PC-3 (cell line): ENCODE measurements around the gene HERC3. TPM values are rescaled to one million over a fixed set of nuclear protein-coding genes. Genes with fewer than 3 reads are reported as not detected.

Experiments used
- ATAC-seq: fragments of 200-7000 bp; cut with Tn5 transposase; 2 replicates; pipeline ENCODE4 v1.9.1; 2020; ENCODE audit warnings: mild to moderate bottlenecking, moderate library complexity
- BruUV-seq: library from RNA; stranded (reverse); fragments of 400-500 nt; replicated peaks from 2 replicates; lab custom pipeline; 2021; lab: Mats Ljungman, UMichigan
- CTCF ChIA-PET: fragments of 300-600 bp; sonication (Branson Sonifier 250); formaldehyde crosslinking; loops from one replicate; lab custom pipeline; 2022; ENCODE audit warnings: antibody characterized with exemption; lab: Charles Lee
- POLR2A ChIA-PET: fragments of 300-600 bp; sonication (Branson Sonifier 250); formaldehyde crosslinking; loops from one replicate; lab custom pipeline; 2022; ENCODE audit warnings: antibody characterized with exemption; ENCODE audit not compliant: unreplicated experiment; lab: Charles Lee
- DNase-seq: peaks from one replicate; pipeline ENCODE4 v3.0.0-alpha.2; 2015
- H2AFZ ChIP-seq: fragments of 300-600 bp; sonication (generic); 2 replicates; pipeline ENCODE4 v1.6.0; 2016; ENCODE audit warnings: antibody characterized with exemption, low read length
- H3F3A ChIP-seq: fragments of 300-600 bp; sonication (generic); one replicate; pipeline ENCODE4 v1.6.0; 2017; ENCODE audit warnings: antibody characterized with exemption, low read length, control low read depth, mild to moderate bottlenecking; ENCODE audit not compliant: unreplicated experiment
- H3K27ac ChIP-seq: fragments of 300-600 bp; sonication (generic); 2 replicates; pipeline ENCODE4 v1.5.1; 2016; ENCODE audit warnings: mild to moderate bottlenecking, low read length
- H3K27me3 ChIP-seq: fragments of 300-600 bp; sonication (generic); 2 replicates; pipeline ENCODE4 v1.6.1; 2016; ENCODE audit warnings: low read length, mixed read lengths
- H3K36me3 ChIP-seq: fragments of 300-600 bp; sonication (generic); 2 replicates; pipeline ENCODE4 v1.6.1; 2016; ENCODE audit warnings: low read depth, mixed run types, low read length, mixed read lengths
- H3K4me1 ChIP-seq: fragments of 300-600 bp; sonication (generic); 2 replicates; pipeline ENCODE4 v1.5.1; 2016; ENCODE audit warnings: low read length; ENCODE audit not compliant: insufficient read depth
- H3K4me2 ChIP-seq: fragments of 300-600 bp; sonication (generic); 2 replicates; pipeline ENCODE4 v1.6.0; 2016; ENCODE audit warnings: low read length
- H3K4me3 ChIP-seq: fragments of 300-600 bp; sonication (generic); 2 replicates; pipeline ENCODE4 v1.5.1; 2016; ENCODE audit warnings: mild to moderate bottlenecking, low read length, mixed read lengths
- H3K79me2 ChIP-seq: fragments of 300-600 bp; sonication (generic); 2 replicates; pipeline ENCODE4 v1.6.1; 2017; ENCODE audit warnings: low read length, mixed read lengths
- H3K9ac ChIP-seq: fragments of 300-600 bp; sonication (generic); 2 replicates; pipeline ENCODE4 v1.6.0; 2016; ENCODE audit warnings: mild to moderate bottlenecking, low read length
- H3K9me2 ChIP-seq: fragments of 300-600 bp; sonication (generic); replicated peaks from 2 replicates; pipeline ENCODE4 v1.6.1; 2016; ENCODE audit warnings: mixed run types, low read length, mixed read lengths
- H3K9me3 ChIP-seq: fragments of 300-600 bp; sonication (generic); 2 replicates; pipeline ENCODE4 v1.6.1; 2016; ENCODE audit warnings: low read length, mixed read lengths
- H4K20me1 ChIP-seq: fragments of 300-600 bp; sonication (generic); 2 replicates; pipeline ENCODE4 v1.6.1; 2016; ENCODE audit warnings: low read length, mixed read lengths
- CTCF ChIP-seq: fragments of 300-600 bp; sonication (generic); conservative IDR thresholded peaks from 2 replicates; pipeline ENCODE4 v1.5.1; 2017; ENCODE audit warnings: antibody characterized with exemption, low read depth, mild to moderate bottlenecking, low read length
- EZH2 ChIP-seq: fragments of 300-600 bp; sonication (generic); IDR thresholded peaks from one replicate; pipeline ENCODE4 v1.6.1; 2017; ENCODE audit warnings: antibody characterized with exemption, mild to moderate bottlenecking, low read length; ENCODE audit not compliant: unreplicated experiment
- EZH2phosphoT487 ChIP-seq: fragments of 300-600 bp; sonication (generic); IDR thresholded peaks from 2 replicates; pipeline ENCODE4 v1.6.1; 2018; ENCODE audit warnings: mild to moderate bottlenecking, antibody characterized with exemption, low read length, borderline replicate concordance
- intact Hi-C: fragments of 100-400 bp; cut with micrococcal nuclease; formaldehyde crosslinking; loops from 2 replicates; pipeline ENCODE4 v1.9.0; 2023
- total RNA-seq: library from RNA; depleted of rRNA; stranded (reverse); fragments of >200 nt; gene quantifications from 2 replicates; pipeline ENCODE4 v1.2.3, GENCODE V29; 2014

Gene HERC3
- total RNA-seq, 1 experiment from 2014 or later, result 5.2 TPM

GRCh38 chr4:88659055-88659889 is 67.0 kb downstream of the HERC3 start:
- Histone ChIP-seq H3K79me2 (no peaks in the 10 kb centered on the region), H3K9me2 (no peaks in the 10 kb centered on the region), H3K4me2 (peak overlapping the region; percentile 65), H2AFZ (peak overlapping the region; percentile 40; the same call in 1 of the 2 replicates), H3K4me1 (peaks cover 39% of the 10 kb centered on the region), H3K4me3 (peak overlapping the region; percentile 30; the same call in 1 of the 2 replicates), H3K9ac (peak overlapping the region; percentile 68), H3K9me3 (no peaks in the 10 kb centered on the region), H3K27me3 (no peaks in the 10 kb centered on the region), H3K27ac (peak overlapping the region; percentile 99), H3K36me3 (no peaks in the 10 kb centered on the region), H3F3A (no peaks in the 10 kb centered on the region), H4K20me1 (no peaks in the 10 kb centered on the region)
- ChIA-PET CTCF (interaction anchor here (0.6 to 1.4 kb wide), 11 partner anchors 29 to 133 kb away, joined by 3 to 21 read pairs (median 5); partner anchors contain the start of gene HERC3), POLR2A (interaction anchor here (0.6 kb wide), 1 partner anchor 66 kb away, joined by 3 read pairs; no protein-coding TSS in a partner anchor)
- DNase-seq (peak; percentile 77), ATAC-seq (peak; percentile 78)
- BruUV-seq, result no TSS peak
- TF ChIP-seq EZH2, result no peak
- TF ChIP-seq CTCF, result peak; percentile 83
- intact Hi-C loops, result loop anchor here (1.0 kb wide), 3 partner anchors 66 to 131 kb away; no protein-coding TSS in a partner anchor

- no peak for DNase-seq
These were observed 67.6 kb downstream of the HERC3 start for GRCh38 chr4:88659890-88660208.

More at GRCh38 chr4:88659890-88660208, 67.6 kb downstream of the HERC3 start:
- Histone ChIP-seq H3K27ac (peak overlapping the region; percentile 99), H2AFZ (no peak overlapping the region), H3K27me3 (no peaks in the 10 kb centered on the region), H3K9me3 (no peaks in the 10 kb centered on the region), H3F3A (no peaks in the 10 kb centered on the region), H4K20me1 (no peaks in the 10 kb centered on the region), H3K4me3 (no peak overlapping the region), H3K79me2 (no peaks in the 10 kb centered on the region), H3K36me3 (no peaks in the 10 kb centered on the region), H3K4me2 (no peak overlapping the region), H3K9me2 (no peaks in the 10 kb centered on the region), H3K9ac (peak overlapping the region; percentile 68; the same call in 1 of the 2 replicates), H3K4me1 (peaks cover 39% of the 10 kb centered on the region)
- ATAC-seq, result no peak
- TF ChIP-seq EZH2 (no peak), EZH2phosphoT487 (no peak), CTCF (no peak)
- BruUV-seq, result no TSS peak
- intact Hi-C loops, result loop anchor here (1.0 kb wide), 3 partner anchors 67 to 132 kb away; no protein-coding TSS in a partner anchor
- ChIA-PET CTCF (interaction anchor here (0.9 to 1.4 kb wide), 4 partner anchors 47 to 133 kb away, joined by 5 to 21 read pairs (median 7); no protein-coding TSS in a partner anchor), POLR2A (no interaction called here)
